ENCODE results near the gene FAM78A.

GRCh38 chr9:131300444-131300843 is 24.1 kb upstream of the FAM78A start:
- TF ChIP-seq CTCF (conservative IDR thresholded peaks at IDR 0.05) (no peak), EZH2 (IDR thresholded peaks at IDR 0.05; ENCODE audit: low read depth) (no peak)

Data from PC-9 (cell line).